ENCODE data around the gene WIZ. TPM values are rescaled to one million over a fixed set of nuclear protein-coding genes. Genes with fewer than 3 reads are reported as not detected.

The WIZ gene
- total and polyA plus RNA-seq, 2 donors (not counting 1 experiment from before 2014, with no cell fraction given): 15.0 to 24.8 TPM

GRCh38 chr19:15394426-15394825 lies 55.3 kb downstream of the WIZ start:
- no peak overlapping the region for H2AFZ ChIP-seq (ENCODE audit: insufficient read depth, low read depth, low read length, poor library complexity, severe bottlenecking)
- H3K79me2 ChIP-seq (ENCODE audit: control insufficient read depth, insufficient read depth, low read length): peaks cover 32% of the 10 kb centered on the region
- H3K4me3 Mint-ChIP-seq: no peak overlapping the region
- no peak overlapping the region for H3K27ac Mint-ChIP-seq
- WGBS (ENCODE audit: insufficient coverage): 95% methylated on average over 2 of the region's 5 CpGs
- H3K4me3 ChIP-seq (ENCODE audit: control extremely low read depth in 1 of 5, extremely low read depth in 1 of 5, insufficient read depth in 1 of 5, low read depth in 2 of 5, low read length in 4 of 5): no peak overlapping the region
- no peak overlapping the region for H3K27ac ChIP-seq (ENCODE audit: low read length in 2 of 2)
- no peak overlapping the region for H3K4me2 ChIP-seq (replicated peaks; ENCODE audit: low read depth, low read length, poor library complexity, severe bottlenecking)
- peaks cover 2 to 60% of the 10 kb centered on the region in 2 experiments for H3K36me3 ChIP-seq (replicated peaks in 1 of 2; ENCODE audit: control extremely low read depth in 1 of 2, control insufficient read depth in 1 of 2, extremely low read depth in 1 of 2, insufficient read depth in 2 of 2, low read length in 1 of 2)
- H3K9ac ChIP-seq (ENCODE audit: low read length): no peak overlapping the region
- ATAC-seq (ENCODE audit: low read depth) (no peak), DNase-seq (no peak)
- ChIA-PET POLR2A (no interaction called here), CTCF (no interaction called here)
- H4K20me1 ChIP-seq (ENCODE audit: control insufficient read depth, insufficient read depth, low read length, poor library complexity, severe bottlenecking): peaks cover 20% of the 10 kb centered on the region
- TF ChIP-seq EZH2 (IDR thresholded peaks at IDR 0.05; ENCODE audit: borderline replicate concordance, insufficient read depth, low read depth, low read length, poor library complexity, severe bottlenecking): no peak
- TF ChIP-seq CTCF (IDR thresholded peaks at IDR 0.05): no peak
- no peaks in the 10 kb centered on the region for H3K9me3 ChIP-seq (ENCODE audit: control extremely low read depth in 1 of 3, control insufficient read depth in 2 of 3, insufficient read depth in 1 of 3, low read length in 2 of 3)
- H3K9me3 Mint-ChIP-seq (ENCODE audit: insufficient read depth): no peaks in the 10 kb centered on the region
- peaks cover 0 to 3% of the 10 kb centered on the region in 2 donors for H3K4me1 ChIP-seq (ENCODE audit: control insufficient read depth in 2 of 2, insufficient read depth in 2 of 2, low read length in 2 of 2)
- no peaks in the 10 kb centered on the region for H3K27me3 Mint-ChIP-seq
- intact Hi-C loops (cut with micrococcal nuclease): no loop called here
- H3K27me3 ChIP-seq (replicated peaks in 1 of 4; ENCODE audit: control extremely low read depth in 1 of 4, control insufficient read depth in 3 of 4, insufficient read depth in 4 of 4, low read length in 3 of 4): no peaks in the 10 kb centered on the region
- peaks cover 11% of the 10 kb centered on the region for H3K4me1 Mint-ChIP-seq

- Histone ChIP-seq H3K4me2 (replicated peaks; ENCODE audit: low read depth, low read length, poor library complexity, severe bottlenecking) (no peak overlapping the region), H4K20me1 (ENCODE audit: control insufficient read depth, insufficient read depth, low read length, poor library complexity, severe bottlenecking) (peaks cover 20% of the 10 kb centered on the region), H3K27ac (ENCODE audit: low read length in 2 of 2) (no peak overlapping the region), H3K9me3 (ENCODE audit: control extremely low read depth in 1 of 3, control insufficient read depth in 2 of 3, insufficient read depth in 1 of 3, low read length in 2 of 3) (no peaks in the 10 kb centered on the region), H3K79me2 (ENCODE audit: control insufficient read depth, insufficient read depth, low read length) (peaks cover 36% of the 10 kb centered on the region), H3K4me3 (ENCODE audit: control extremely low read depth in 1 of 5, extremely low read depth in 1 of 5, insufficient read depth in 1 of 5, low read depth in 2 of 5, low read length in 4 of 5) (no peak overlapping the region), H3K27me3 (replicated peaks in 1 of 4; ENCODE audit: control extremely low read depth in 1 of 4, control insufficient read depth in 3 of 4, insufficient read depth in 4 of 4, low read length in 3 of 4) (no peaks in the 10 kb centered on the region), H2AFZ (ENCODE audit: insufficient read depth, low read depth, low read length, poor library complexity, severe bottlenecking) (no peak overlapping the region), H3K36me3 (replicated peaks in 1 of 2; ENCODE audit: control extremely low read depth in 1 of 2, control insufficient read depth in 1 of 2, extremely low read depth in 1 of 2, insufficient read depth in 2 of 2, low read length in 1 of 2) (peaks cover 2 to 55% of the 10 kb centered on the region in 2 experiments), H3K9ac (ENCODE audit: low read length) (no peak overlapping the region), H3K4me1 (ENCODE audit: control insufficient read depth in 2 of 2, insufficient read depth in 2 of 2, low read length in 2 of 2) (peaks cover 0 to 3% of the 10 kb centered on the region in 2 donors)
- no peak overlapping the region for H3K4me3 Mint-ChIP-seq
- no peak for TF ChIP-seq CTCF (IDR thresholded peaks at IDR 0.05)
- no peak for TF ChIP-seq EZH2 (IDR thresholded peaks at IDR 0.05; ENCODE audit: borderline replicate concordance, insufficient read depth, low read depth, low read length, poor library complexity, severe bottlenecking)
- H3K27me3 Mint-ChIP-seq: no peaks in the 10 kb centered on the region
- intact Hi-C loops (cut with micrococcal nuclease): no loop called here
- ChIA-PET POLR2A (no interaction called here), CTCF (no interaction called here)
- no peak overlapping the region for H3K27ac Mint-ChIP-seq
- peaks cover 11% of the 10 kb centered on the region for H3K4me1 Mint-ChIP-seq
- H3K9me3 Mint-ChIP-seq (ENCODE audit: insufficient read depth): no peaks in the 10 kb centered on the region
- ATAC-seq (ENCODE audit: low read depth) (no peak), DNase-seq (no peak)
These were observed 55.8 kb downstream of the WIZ start for GRCh38 chr19:15393963-15394362.

Data from B cell (primary cell).